Ovary (tissue), 3 donors: ENCODE measurements around the gene NDFIP2.

Experiments used
- POLR2A ChIP-seq: fragments of 450-650 bp; IDR thresholded peaks from one replicate; pipeline ENCODE4 v1.6.1; 2017; ENCODE audit warnings: antibody characterized with exemption, mild to moderate bottlenecking, moderate library complexity
- TF ChIP-seq, protein P1 (sequence below), 3 donors: fragments of 450-650 bp in 2 of 3; fragments of 200-600 bp in 1 of 3; IDR thresholded peaks; one replicate each; pipeline versions ENCODE4 v1.5.1 to v1.8.0; 2016 to 2022; ENCODE audit warnings: antibody characterized with exemption in 3 of 3, mild to moderate bottlenecking in 1 of 3
- donor health status: DM: no; HTN: no; CAD: no.

- TF ChIP-seq POLR2A: no peak
- TF ChIP-seq, protein P1, sequence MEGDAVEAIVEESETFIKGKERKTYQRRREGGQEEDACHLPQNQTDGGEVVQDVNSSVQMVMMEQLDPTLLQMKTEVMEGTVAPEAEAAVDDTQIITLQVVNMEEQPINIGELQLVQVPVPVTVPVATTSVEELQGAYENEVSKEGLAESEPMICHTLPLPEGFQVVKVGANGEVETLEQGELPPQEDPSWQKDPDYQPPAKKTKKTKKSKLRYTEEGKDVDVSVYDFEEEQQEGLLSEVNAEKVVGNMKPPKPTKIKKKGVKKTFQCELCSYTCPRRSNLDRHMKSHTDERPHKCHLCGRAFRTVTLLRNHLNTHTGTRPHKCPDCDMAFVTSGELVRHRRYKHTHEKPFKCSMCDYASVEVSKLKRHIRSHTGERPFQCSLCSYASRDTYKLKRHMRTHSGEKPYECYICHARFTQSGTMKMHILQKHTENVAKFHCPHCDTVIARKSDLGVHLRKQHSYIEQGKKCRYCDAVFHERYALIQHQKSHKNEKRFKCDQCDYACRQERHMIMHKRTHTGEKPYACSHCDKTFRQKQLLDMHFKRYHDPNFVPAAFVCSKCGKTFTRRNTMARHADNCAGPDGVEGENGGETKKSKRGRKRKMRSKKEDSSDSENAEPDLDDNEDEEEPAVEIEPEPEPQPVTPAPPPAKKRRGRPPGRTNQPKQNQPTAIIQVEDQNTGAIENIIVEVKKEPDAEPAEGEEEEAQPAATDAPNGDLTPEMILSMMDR (IDR thresholded peaks at IDR 0.05): no peak
These were observed 17.4 kb upstream of the NDFIP2 start for GRCh38 chr13:79463604-79464003.
